ENCODE measurements around the gene CPM.
"Not testable (repeated sequence)": the region's sequence is repeated elsewhere in the genome, so short reads cannot be mapped to it uniquely, and the experiment has no call there.

Gene CPM

GRCh38 chr12:68851592-68852306 is 81.2 kb downstream of the CPM start:
- DNase-seq (ENCODE audit: low spot score), result no peak

DNA sequence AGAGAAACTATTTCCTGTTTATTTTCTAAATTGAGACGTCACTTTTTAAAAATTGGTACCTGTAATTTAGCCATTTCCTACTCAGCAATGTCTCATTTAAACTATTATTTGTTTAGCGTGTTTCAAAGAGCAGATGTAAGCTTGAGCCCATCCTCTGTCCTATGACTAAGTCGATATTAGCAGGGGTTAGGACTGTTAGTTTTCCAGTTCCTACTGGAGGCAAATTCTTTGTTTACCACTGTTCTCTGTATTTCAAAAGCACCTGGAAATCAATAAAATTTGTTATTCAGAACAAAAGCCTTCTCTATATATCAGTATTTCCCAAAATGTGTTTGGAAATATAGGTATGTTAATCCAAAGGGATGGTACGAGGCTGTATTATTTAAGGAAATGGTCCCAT is 82.6 kb downstream of the CPM start:
- DNase-seq (ENCODE audit: low spot score), result no peak

DNA sequence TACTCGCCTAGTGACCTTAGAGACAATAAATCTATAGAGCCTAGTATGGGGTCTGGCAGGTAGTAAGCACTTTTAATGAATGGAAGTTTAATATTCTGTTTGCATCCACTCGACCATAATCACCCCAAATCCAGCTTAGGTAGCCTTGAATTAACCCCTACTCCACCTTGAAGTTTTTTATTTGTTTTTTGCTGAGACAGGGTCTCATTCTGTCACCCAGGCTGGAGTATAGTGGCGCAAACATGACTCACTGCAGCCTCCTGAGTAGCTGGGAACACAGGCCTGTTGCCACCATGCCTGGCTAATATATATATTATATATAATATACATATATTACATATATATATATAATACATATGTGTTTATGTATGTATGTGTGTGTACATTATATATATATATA is 86.2 kb downstream of the CPM start:
- no peak for DNase-seq (ENCODE audit: low spot score)

DNA sequence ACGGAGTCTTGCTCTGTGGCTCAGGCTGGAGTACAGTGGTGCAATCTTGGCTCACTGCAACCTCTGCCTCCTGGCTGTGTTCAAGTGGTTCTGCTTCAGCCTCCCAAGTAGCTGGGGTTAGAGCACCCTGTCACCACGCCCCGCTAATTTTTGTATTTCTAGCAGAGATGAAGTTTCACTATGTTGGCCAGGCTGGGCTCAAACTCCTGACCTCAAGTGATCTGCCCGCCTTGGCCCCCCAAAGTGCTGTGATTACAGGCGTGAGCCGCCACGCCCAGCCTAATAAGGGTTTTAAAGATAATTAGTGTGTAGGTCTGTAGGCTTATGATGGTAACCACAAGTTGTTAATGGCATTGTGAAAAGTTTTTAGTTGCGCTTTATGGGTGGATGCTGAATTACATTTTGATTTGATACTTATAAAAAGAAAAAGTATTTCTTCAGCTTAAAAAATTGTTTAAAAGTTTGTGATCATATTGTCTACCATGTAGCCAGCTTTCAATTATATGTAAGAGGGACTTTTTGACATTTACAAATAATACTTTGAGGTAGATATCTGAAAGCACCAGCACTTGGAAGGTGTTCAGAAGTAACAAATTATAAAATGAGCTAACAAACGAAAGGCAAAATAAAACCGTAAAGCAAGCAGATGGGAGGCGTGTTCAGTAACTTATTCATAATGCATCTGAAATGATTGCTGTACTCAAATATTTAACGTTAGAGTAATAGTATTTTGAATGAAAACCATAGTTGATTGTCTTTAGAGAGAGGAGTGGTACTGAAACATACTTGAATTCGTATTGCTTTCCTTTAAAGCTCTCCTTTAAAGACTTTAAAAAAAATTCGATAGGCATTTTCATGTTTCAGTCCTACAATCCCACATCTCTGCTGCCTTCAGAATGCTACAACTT is 87.9 kb downstream of the CPM start:
- DNase-seq (ENCODE audit: low spot score), result no peak

DNA sequence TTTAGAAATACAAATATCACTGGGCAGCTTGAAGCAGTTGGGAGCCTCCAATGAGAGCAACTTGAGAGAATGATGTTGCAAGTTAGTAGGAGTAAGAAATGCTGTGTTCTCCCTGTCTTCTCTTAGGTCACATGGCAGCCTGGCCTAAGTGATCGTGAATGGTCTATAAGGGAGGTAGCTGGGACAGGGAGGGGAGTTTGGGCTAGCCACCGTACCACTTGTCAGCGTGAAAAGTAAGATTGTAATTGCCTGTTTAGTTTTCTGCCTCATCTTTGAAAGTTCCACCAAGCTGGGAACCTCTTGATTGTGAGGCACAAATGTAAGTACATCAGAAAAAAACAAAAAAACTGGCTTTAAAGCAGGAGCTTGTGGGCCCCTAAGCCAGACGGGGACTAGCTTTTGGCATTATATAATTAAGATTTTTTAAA is 88.6 kb downstream of the CPM start:
- no peak for DNase-seq (ENCODE audit: low spot score)

DNA sequence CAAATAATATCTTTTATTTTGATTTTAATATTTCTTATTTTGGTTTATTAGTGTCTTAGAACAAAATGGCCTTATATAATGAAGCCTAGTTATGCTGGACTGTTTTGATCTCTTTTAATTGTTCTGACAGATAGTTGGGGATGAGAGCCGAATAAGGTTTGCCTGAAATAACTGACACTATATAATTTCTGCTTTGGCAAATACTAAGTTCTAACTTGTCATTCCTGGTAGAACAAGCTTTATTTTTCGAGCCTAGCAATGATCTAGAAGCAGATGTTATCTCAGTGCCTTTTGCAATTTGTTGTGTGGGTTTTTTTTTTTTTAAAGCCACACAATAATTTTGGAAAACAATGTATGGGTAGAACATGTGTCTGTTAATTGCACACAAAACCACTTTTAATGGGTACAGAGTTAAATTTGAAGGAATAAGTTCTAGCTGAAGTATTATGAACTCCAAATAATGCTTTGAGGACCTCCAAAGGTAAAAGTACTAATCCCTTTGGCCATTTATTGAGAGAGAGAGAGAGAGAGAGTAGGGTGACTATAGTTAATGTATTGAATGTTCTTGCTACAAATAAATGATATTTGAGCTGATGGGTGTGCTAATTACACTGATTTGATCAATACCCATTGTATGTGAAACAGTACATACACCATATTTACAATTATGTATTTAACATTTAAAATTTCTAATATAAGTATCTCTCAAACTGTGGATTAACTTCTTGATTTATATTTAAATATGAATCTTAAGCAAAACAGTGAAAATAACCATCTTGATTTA is 90.0 kb downstream of the CPM start:
- DNase-seq (ENCODE audit: low spot score), result no peak

- no peak for DNase-seq (ENCODE audit: low spot score)
These were observed 90.8 kb downstream of the CPM start for GRCh38 chr12:68842123-68842522.

DNA sequence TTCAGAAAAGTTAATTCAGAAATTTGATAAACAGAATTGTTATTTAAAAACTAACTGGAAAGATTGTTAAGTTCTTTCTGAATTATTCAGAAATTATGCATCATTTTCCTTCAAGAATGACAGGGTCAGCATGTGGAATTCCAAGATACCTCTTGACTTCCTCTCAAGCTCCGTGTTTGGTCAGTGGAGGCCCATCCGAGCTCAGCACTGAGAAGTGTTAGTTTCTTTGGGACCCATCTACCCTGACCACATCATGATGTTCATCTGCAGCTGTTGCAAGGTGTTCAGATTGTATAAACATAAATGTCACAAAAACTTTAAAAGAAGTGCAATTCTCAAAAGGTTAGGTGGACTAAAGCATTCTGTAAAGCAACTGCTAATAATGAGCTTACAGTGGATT is 91.3 kb downstream of the CPM start:
- no peak for DNase-seq (ENCODE audit: low spot score)

DNA sequence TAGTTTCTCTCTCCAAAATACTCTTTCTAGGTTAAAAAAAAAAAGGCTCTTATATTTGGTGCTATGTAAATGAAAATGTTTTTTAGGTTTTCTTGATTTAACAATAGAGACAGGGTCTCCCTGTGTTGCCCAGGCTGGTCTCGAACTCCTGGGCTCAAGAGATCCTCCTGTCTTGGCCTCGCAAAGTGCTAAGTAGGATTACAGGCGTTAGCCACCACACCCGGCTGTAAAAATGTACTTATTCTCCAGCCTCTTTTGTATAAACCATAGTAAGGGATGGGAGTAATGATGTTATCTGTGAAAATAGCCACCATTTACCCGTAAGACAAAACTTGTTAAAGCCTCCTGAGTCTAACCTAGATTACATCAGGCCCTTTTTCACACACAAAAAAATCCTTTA is 91.8 kb downstream of the CPM start:
- DNase-seq (ENCODE audit: low spot score), result not testable (repeated sequence)

DNA sequence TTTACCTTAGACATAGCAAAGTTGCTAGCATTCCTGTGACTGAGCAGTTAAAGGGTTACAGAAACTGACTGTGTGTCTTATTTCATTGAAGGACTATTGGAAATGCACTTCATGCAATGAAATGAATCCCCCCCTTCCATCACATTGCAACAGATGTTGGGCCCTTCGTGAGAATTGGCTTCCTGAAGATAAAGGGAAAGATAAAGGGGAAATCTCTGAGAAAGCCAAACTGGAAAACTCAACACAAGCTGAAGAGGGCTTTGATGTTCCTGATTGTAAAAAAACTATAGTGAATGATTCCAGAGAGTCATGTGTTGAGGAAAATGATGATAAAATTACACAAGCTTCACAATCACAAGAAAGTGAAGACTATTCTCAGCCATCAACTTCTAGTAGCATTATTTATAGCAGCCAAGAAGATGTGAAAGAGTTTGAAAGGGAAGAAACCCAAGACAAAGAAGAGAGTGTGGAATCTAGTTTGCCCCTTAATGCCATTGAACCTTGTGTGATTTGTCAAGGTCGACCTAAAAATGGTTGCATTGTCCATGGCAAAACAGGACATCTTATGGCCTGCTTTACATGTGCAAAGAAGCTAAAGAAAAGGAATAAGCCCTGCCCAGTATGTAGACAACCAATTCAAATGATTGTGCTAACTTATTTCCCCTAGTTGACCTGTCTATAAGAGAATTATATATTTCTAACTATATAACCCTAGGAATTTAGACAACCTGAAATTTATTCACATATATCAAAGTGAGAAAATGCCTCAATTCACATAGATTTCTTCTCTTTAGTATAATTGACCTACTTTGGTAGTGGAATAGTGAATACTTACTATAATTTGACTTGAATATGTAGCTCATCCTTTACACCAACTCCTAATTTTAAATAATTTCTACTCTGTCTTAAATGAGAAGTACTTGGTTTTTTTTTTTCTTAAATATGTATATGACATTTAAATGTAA is 93.5 kb downstream of the CPM start:
- DNase-seq (ENCODE audit: low spot score), result no peak

DNA sequence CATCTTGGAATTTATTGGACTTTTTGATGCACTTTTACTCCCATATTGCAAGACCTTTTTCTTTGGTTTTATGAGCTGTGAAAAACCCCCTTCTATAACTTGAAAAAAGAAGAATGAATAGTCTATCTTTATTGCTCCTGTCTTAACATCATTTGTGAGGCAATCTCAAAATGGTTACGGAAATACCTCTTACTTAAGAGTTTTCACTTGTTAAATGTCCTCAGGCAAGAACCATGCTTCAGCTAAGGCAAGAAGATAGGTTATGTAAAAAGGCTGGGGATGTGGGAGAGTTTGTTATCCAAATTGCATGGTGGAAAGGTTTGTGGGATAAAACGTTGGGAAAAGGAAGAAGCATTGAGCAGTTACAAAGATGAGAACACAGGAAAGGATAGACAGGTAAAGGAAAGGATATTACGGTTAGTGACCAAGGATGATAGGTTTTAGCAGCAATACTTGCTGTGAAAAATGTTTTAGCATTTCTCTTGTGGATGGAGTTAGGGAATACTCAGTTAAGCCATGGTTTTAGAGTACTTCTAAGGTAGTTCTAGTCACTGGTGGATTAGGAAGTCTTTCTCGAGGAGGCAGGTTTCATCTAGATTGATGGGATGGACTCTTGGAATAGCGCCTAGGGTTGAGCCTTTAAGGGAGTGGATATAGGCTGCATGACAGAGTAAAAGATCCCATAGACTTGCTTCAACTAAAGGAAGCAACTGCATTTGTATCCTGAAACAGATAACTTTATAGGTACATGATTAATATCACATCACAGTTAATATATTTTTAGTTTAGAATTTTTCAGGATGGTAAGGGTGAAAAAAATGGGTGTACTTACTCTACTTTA is 94.7 kb downstream of the CPM start:
- DNase-seq (ENCODE audit: low spot score), result no peak

DNA sequence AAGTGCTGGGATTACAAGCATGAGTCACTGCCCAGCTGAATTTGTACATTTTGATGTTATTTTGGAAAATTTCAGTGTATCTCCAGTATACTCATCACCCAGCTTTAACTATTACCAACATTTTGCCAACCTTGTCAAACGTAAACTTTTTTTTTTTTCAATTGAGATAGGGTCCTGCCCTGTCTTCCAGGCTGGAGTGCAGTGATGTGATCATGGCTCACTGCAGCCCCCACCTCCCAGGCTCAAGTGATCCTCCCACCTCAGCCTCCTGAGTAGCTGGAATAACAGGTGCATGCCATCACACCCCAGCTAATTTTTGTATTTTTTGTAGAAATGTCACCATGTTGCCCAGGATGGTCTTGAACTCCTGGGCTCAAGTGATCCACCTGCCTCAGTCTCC is 95.8 kb downstream of the CPM start:
- DNase-seq (ENCODE audit: low spot score), result no peak

GRCh38 chr12:68835333-68835908 is 97.5 kb downstream of the CPM start:
- DNase-seq (ENCODE audit: low spot score), result no peak

DNA sequence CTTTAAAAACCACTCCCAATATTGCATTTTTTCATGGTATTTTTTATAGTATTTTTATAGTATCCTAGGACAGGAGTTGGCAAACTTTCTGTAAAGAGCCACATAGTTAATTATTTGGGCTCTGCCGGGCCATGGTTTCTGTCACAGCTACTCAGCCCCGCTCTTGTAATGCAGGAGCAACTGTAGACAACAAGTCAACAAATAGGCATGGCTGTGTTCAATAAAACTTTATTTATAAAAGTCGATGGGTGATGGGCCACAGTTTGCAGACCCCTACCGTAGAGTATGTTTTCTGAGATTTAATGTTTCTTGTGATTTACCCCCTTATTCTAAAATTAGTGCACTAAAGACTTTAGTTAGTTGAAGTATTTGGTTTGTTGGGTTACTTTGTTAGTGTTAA is 99.5 kb downstream of the CPM start:
- no peak for DNase-seq (ENCODE audit: low spot score)

DNA sequence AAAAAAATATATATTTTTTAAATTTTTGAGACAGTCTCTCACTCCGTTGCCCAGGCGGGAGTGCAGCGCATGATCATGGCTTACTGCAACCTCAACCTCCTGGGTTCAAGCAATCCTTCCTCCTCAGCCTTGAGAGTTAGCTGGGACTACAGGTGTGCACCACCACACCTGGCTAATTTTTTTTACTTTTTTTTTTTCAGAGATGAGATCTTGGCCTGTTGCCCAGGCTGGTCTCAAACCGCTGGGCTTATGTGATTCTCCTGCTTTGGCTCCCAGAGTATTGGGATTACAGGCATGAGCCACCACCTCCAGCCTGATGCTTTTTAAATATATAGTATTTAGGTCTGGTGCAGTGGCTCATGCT is 100.5 kb downstream of the CPM start:
- no peak for DNase-seq (ENCODE audit: low spot score)

GRCh38 chr12:68831751-68832503 is 101.0 kb downstream of the CPM start:
- DNase-seq (ENCODE audit: low spot score), result no peak

GRCh38 chr12:68831272-68831671 is 101.7 kb downstream of the CPM start:
- DNase-seq (ENCODE audit: low spot score), result no peak

DNA sequence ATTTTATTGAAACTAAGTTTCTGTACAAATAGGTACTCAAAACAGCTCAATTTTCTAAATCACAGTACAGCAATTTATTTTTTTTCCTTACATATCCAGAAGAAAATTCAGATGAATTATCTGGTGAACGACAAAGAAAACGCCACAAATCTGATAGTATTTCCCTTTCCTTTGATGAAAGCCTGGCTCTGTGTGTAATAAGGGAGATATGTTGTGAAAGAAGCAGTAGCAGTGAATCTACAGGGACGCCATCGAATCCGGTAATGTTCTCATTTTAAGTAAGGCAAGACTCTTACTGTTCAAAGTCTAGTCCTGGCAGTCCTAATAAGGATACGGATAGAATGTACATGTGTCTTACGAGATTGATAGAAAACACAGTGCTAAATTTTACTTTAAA is 104.3 kb downstream of the CPM start:
- DNase-seq (ENCODE audit: low spot score), result no peak

GRCh38 chr12:68827895-68828671 is 104.9 kb downstream of the CPM start:
- no peak for DNase-seq (ENCODE audit: low spot score)
